Activated CD4-positive, alpha-beta memory T cell treated with anti-CD3 and anti-CD28 coated beads for 36 hours (primary cell): ENCODE measurements around the gene LTF. TPM values are rescaled to one million over a fixed set of nuclear protein-coding genes. Genes with fewer than 3 reads are reported as not detected.
"Not testable (repeated sequence)": the region's sequence is repeated elsewhere in the genome, so short reads cannot be mapped to it uniquely, and the experiment has no call there.

Experiments
- CTCF ChIA-PET: fragments of 350-600 bp; sonication (Branson Sonifier 250); formaldehyde crosslinking; loops from one replicate; lab custom pipeline; 2021; ENCODE audit warnings: antibody characterized with exemption, inconsistent platforms; lab: Charles Lee
- POLR2A ChIA-PET: fragments of 350-600 bp; sonication (Branson Sonifier 250); formaldehyde crosslinking; loops from one replicate; lab custom pipeline; 2021; ENCODE audit warnings: antibody characterized with exemption; lab: Charles Lee
- DNase-seq: peaks from one replicate; pipeline ENCODE4 v3.0.0-alpha.2; 2020
- H3K27ac Mint-ChIP-seq: one replicate; pipeline ENCODE4 v1.8.0; 2021; ENCODE audit warnings: mixed read lengths
- H3K27me3 Mint-ChIP-seq: one replicate; pipeline ENCODE4 v1.8.0; 2021; ENCODE audit warnings: mixed read lengths
- H3K36me3 Mint-ChIP-seq: one replicate; pipeline ENCODE4 v1.8.0; 2021; ENCODE audit warnings: mixed read lengths
- H3K4me1 Mint-ChIP-seq: one replicate; pipeline ENCODE4 v1.8.0; 2021; ENCODE audit warnings: low read depth, mixed read lengths
- H3K4me3 Mint-ChIP-seq: one replicate; pipeline ENCODE4 v1.8.0; 2021; ENCODE audit warnings: mild to moderate bottlenecking, mixed read lengths
- H3K9me3 Mint-ChIP-seq: one replicate; pipeline ENCODE4 v1.8.0; 2021; ENCODE audit warnings: mixed read lengths
- intact Hi-C: fragments of 100-400 bp; cut with micrococcal nuclease; formaldehyde crosslinking; loops from one replicate; pipeline ENCODE4 v1.15.1; 2023
- total RNA-seq, 2 experiments: library from RNA; stranded (reverse); gene quantifications; one replicate each; pipeline ENCODE4 v1.2.3, GENCODE V29; 2021

Gene LTF
- total RNA-seq, 2 experiments from 2014 or later = not detected

DNA sequence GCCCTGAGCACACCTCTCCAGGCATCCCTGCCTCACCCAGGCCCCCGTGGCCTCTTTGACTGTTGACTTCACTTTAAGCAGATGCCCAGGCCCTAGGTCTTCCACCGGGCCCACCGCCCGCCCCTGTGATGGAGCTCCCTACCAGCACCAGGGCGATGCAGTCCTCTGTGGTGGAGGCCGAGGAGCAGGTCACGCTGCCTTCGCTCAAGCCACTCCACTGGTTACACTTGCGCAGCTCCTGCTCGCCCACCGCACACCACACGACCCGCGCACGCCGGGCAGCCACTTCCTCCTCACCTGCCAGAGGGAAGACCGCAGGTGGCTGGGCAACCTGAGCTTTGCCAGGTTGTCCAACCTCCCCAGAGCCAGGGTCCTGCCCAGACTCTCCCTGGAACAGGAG lies 16.0 kb downstream of the LTF start:
- H3K4me1 Mint-ChIP-seq = no peaks in the 10 kb centered on the region
- no peaks in the 10 kb centered on the region for H3K36me3 Mint-ChIP-seq
- intact Hi-C loops = no loop called here
- CTCF ChIA-PET = interaction anchor here (1.4 to 2.5 kb wide), 2 partner anchors 13 to 14 kb away, joined by 4 to 9 read pairs; no protein-coding TSS in a partner anchor
- no peak overlapping the region for H3K4me3 Mint-ChIP-seq
- peaks cover 3% of the 10 kb centered on the region for H3K27me3 Mint-ChIP-seq
- no peak for DNase-seq
- no peak overlapping the region for H3K27ac Mint-ChIP-seq
- POLR2A ChIA-PET = no interaction called here
- no peaks in the 10 kb centered on the region for H3K9me3 Mint-ChIP-seq

DNA sequence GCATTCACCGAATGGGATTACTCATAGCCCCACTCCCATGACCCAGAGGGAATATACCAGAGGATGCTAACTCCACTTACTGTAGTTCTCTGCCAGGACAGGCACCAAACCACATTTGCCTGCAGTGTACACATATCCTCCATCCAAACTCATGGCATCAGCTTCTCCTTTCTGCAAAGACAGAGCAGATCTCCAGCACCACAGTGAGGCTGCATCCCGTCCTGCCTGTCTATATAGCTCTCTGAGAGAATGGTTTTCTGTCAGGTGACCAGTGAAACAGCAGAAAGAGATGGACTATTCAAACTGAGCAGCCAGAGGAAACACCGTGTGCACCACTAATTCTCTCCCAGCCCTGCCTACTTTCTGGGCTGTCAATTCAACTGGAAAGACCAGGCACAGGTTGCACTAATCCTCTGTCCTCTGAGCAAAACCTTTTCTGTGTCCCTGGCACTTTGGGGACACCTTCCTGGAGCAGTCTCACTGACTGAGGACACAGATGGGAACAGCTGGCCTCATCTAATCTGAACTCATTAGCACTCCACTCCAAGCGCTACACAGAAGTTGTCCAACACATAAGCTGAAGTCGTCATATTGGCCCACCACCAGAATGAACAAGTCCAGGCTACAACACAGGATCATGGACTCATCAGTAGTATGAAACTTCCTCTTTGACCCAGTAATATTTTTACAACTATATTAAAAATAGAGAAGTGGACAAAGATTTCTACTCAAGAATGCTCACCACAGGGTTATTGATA lies 17.3 kb downstream of the LTF start:
- H3K4me1 Mint-ChIP-seq = no peaks in the 10 kb centered on the region
- H3K9me3 Mint-ChIP-seq = no peaks in the 10 kb centered on the region
- CTCF ChIA-PET = interaction anchor here (1.3 kb wide), 1 partner anchor 41 kb away, joined by 3 read pairs; no protein-coding TSS in a partner anchor
- H3K27me3 Mint-ChIP-seq = peaks cover 3% of the 10 kb centered on the region
- intact Hi-C loops = no loop called here
- no peak overlapping the region for H3K4me3 Mint-ChIP-seq
- no peaks in the 10 kb centered on the region for H3K36me3 Mint-ChIP-seq
- H3K27ac Mint-ChIP-seq = no peak overlapping the region
- DNase-seq = no peak
- POLR2A ChIA-PET = no interaction called here

DNA sequence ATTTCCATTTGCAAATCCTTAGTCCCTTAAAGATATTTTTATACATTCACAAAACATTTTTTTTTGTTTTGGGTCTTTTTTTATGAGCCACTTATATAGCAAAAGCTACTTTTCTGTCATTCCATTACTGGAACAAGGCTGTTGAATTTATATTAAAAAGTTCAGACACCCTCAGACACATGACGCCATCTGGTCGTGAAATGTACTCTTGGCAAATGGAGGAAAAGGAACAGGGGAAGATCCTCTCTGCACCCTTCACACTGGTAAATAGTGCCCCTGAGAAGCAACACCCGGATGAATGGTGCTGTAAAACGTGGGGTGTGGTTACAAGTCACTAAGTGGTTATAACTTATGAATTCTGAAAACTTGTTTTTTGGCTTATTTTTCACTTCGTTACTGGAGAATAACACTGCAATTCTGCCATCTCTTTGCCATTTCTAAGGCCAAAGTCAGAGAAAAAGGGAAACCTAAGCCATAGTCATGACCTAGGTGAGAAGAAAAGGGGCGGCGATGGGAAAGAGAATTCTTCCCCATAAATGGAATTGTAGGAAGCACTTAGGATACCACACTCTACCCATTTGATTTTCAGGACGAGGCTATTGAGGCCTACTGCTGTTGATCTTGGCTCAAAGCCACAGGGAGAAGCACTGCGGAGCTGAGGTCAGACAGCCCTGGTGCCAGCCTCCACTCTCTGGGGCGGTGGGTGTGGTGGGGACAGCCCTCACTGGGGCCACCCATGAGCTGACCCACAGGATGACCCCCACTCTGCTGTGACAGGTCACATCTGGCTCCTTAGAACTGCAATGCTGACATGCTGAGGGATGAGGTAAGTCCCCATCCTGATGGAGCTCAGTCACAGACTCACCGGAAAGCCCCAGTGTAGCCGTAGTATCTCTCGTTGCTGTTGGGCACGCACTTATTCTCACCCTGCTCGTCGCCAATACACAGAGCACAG lies 21.9 kb downstream of the LTF start:
- Mint-ChIP-seq H3K36me3 (no peaks in the 10 kb centered on the region), H3K4me3 (no peak overlapping the region), H3K27me3 (no peaks in the 10 kb centered on the region), H3K9me3 (no peaks in the 10 kb centered on the region), H3K4me1 (peaks cover 17% of the 10 kb centered on the region), H3K27ac (no peak overlapping the region)
- POLR2A ChIA-PET = no interaction called here
- DNase-seq = no peak
- CTCF ChIA-PET = interaction anchor here (0.6 to 1.8 kb wide), 3 partner anchors 20 to 75 kb away, joined by 4 to 9 read pairs (median 5); no protein-coding TSS in a partner anchor
- intact Hi-C loops = no loop called here

DNA sequence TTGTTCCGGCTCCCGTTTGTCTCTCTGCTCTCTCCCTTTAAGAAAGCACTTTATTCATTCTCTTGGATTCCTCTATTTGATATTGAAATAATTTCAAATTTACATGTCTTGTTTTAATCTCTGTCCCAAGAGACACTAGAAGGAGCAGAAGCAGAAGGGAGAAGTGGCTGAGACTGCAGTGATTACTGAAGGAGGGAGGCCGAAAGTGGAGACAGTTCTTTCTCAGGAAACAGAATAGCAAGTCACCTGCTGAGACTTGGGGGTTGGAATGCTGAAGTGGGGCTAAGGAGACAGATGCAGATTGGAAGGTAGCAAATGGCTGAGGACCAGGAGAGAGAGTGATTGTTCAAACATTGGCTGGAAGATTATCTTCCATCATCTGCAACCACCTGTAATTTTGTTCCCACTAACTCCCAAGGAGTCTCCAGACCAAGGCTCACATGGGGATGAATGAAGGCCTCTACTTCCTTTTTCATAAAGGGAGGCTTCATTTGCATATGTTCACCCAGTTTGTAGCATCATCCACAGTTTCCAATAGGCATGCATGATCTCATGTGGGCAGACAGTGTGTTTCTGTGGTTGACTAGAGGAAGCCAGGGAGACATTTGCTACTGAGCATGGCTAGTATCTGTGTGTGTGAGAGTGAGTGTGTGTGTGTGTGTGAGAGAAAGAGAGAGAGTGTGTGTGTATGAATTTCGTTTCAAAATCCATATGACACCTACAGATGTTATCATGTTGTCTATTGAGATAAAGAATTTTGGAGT lies 24.0 kb downstream of the LTF start:
- Mint-ChIP-seq H3K36me3 (no peaks in the 10 kb centered on the region), H3K9me3 (no peaks in the 10 kb centered on the region), H3K4me1 (peaks cover 17% of the 10 kb centered on the region), H3K4me3 (no peak overlapping the region), H3K27me3 (no peaks in the 10 kb centered on the region), H3K27ac (no peak overlapping the region)
- DNase-seq = peak; percentile 47
- intact Hi-C loops = loop anchor here (1.0 kb wide), 1 partner anchor 99 kb away; no protein-coding TSS in a partner anchor
- ChIA-PET POLR2A (no interaction called here), CTCF (no interaction called here)

DNA sequence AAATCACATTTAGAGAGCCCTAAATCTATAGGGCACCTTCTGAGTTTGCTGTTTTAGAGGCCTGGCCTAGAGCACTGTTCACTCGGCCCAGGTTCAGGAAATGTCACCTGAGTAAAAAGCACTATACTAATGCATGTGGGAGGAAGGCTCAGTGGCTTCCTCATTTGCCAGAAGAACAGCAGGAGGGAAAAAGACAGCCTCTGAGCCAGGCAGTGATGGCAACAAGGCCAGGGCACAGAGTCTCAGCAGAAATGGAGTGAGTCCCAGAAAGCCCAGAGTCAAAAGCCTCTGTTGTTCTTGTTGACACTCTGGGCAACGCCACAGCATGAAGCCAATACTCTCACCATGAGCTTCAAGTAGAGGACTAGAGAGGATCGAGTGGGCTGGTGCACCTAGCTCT lies 25.9 kb downstream of the LTF start:
- ChIA-PET POLR2A (no interaction called here), CTCF (interaction anchor here (1.2 kb wide), 1 partner anchor 11 kb away, joined by 5 read pairs; no protein-coding TSS in a partner anchor)
- Mint-ChIP-seq H3K4me1 (peaks cover 17% of the 10 kb centered on the region), H3K27ac (no peak overlapping the region), H3K4me3 (no peak overlapping the region), H3K9me3 (no peaks in the 10 kb centered on the region), H3K36me3 (no peaks in the 10 kb centered on the region), H3K27me3 (no peaks in the 10 kb centered on the region)
- intact Hi-C loops = no loop called here
- DNase-seq = no peak

DNA sequence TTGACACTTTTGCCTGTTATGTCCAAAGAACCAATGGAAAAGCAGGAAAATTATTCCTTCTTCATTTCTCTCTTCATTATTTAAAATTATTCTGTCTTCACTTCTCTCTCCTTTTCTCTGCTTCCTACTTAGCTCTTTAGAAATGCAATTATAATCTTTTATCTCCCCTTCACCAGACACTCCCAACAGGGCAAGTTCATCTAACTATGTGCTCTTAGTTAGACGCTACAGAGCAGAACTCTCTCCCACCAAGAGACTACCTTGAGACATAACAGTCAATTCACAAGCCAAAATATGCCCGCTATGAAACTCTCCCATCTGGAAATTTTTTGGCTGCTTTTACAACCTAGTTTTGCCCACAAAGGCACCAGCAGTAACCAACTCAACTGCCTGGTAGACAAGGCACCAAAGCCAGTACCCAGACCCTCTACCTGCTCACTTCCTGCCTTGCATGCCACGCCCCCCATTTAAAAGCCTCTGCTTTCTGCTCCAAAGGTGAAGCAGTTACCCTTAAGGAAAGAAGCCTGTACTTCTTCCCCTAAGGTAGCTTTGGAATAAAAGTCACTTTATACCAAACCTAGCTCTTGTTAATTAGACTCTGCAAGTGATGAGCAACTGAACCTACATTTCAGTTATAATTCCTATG lies 29.5 kb downstream of the LTF start:
- intact Hi-C loops = no loop called here
- ChIA-PET CTCF (interaction anchor here (1.5 kb wide), 1 partner anchor 14 kb away, joined by 4 read pairs; no protein-coding TSS in a partner anchor), POLR2A (no interaction called here)
- Mint-ChIP-seq H3K9me3 (peaks cover 15% of the 10 kb centered on the region), H3K27me3 (no peaks in the 10 kb centered on the region), H3K4me3 (no peak overlapping the region), H3K4me1 (no peaks in the 10 kb centered on the region), H3K36me3 (peaks cover 7% of the 10 kb centered on the region), H3K27ac (no peak overlapping the region)
- no peak for DNase-seq

DNA sequence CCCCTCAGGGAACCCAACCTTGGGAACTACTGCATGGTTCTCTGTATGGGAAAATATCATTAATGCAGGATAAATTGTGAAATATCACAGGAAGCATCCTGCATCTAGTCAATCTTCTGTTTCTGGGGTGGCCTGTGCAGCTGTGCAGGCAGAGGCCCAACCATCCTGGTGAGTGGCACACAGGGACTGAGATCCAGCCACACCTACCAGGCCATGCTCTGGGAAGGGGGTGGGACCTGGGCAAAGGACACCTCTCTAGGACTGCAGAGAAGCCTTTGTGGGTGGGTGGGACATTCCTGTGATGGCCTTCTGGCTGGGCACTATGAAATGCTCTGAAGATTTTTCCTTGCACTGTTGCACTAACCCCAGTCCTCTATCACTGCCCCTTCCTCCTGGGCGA lies 30.9 kb downstream of the LTF start:
- Mint-ChIP-seq H3K9me3 (peaks cover 15% of the 10 kb centered on the region), H3K4me3 (no peak overlapping the region), H3K27me3 (no peaks in the 10 kb centered on the region), H3K36me3 (peaks cover 7% of the 10 kb centered on the region), H3K27ac (no peak overlapping the region), H3K4me1 (no peaks in the 10 kb centered on the region)
- intact Hi-C loops = no loop called here
- POLR2A ChIA-PET = no interaction called here
- DNase-seq = no peak
- CTCF ChIA-PET = no interaction called here

DNA sequence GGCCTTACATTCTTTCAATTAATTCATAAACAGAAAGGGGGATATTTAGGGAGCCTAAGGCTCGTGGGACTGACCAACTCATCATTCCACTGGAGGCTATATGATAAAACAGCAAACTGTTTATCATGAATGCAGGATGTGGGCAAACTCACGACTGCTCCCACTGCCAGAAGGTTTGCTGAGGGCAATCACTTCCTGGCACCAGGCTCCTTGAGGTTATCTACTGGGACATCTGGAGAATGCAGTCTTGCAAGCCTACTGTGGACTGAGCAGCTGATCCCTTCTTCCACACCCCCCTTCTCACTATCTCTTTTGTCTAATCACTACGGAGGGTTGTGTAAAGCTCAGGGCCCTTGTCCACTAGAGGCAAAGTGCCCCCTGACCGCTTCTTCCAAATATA lies 31.6 kb downstream of the LTF start:
- peaks cover 15% of the 10 kb centered on the region for H3K9me3 Mint-ChIP-seq

DNA sequence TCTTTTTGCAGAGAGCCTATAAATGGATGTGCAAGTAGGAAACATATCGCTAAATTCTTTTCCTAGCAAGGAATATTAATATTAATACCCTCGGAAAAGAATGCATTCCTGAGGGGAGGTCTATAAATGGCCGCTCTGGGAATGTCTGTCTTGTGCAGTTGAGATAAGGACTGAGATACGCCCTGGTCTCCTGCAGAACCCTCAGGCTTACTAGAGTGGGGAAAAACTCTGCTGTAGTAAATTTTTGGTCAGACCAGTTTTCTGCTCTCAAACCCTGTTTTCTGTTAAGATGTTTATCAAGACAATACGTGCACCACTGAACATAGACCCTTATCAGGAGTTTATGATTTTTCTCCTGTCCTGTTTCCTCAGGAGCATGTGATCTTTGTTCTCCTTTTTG lies 32.8 kb downstream of the LTF start:
- POLR2A ChIA-PET, H3K4me3 Mint-ChIP-seq, H3K4me1 Mint-ChIP-seq, H3K27me3 Mint-ChIP-seq, CTCF ChIA-PET, intact Hi-C loops, H3K36me3 Mint-ChIP-seq, H3K27ac Mint-ChIP-seq, DNase-seq: not testable (repeated sequence)
- peaks cover 15% of the 10 kb centered on the region for H3K9me3 Mint-ChIP-seq

More for the DNA sequence above, 31.6 kb downstream of the LTF start:
- POLR2A ChIA-PET, CTCF ChIA-PET, H3K27me3 Mint-ChIP-seq, H3K4me3 Mint-ChIP-seq, H3K36me3 Mint-ChIP-seq, H3K27ac Mint-ChIP-seq, DNase-seq, H3K4me1 Mint-ChIP-seq, intact Hi-C loops: not testable (repeated sequence)

DNA sequence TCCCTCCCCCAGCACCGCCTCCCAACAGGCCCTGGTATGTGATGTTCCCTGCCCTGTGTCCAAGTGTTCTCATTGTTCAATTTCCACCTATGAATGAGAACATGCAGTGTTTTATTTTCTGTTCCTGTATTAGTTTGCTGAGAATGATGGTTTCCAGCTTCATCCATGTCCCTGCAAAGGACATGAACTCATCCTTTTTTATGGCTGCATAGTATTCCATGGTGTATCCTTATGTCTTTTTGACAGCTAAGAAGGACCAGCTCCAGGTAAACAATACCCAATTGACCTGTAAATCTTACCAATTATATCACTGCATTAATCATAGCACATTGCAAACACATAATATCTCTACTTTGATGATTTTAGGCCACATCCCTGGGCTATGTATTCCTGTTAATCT lies 33.8 kb downstream of the LTF start:
- H3K27ac Mint-ChIP-seq, DNase-seq, POLR2A ChIA-PET, H3K36me3 Mint-ChIP-seq, intact Hi-C loops, H3K4me3 Mint-ChIP-seq, H3K4me1 Mint-ChIP-seq, H3K27me3 Mint-ChIP-seq: not testable (repeated sequence)
- CTCF ChIA-PET = interaction anchor here (0.8 kb wide), 1 partner anchor 57 kb away, joined by 3 read pairs; no protein-coding TSS in a partner anchor
- peaks cover 15% of the 10 kb centered on the region for H3K9me3 Mint-ChIP-seq

DNA sequence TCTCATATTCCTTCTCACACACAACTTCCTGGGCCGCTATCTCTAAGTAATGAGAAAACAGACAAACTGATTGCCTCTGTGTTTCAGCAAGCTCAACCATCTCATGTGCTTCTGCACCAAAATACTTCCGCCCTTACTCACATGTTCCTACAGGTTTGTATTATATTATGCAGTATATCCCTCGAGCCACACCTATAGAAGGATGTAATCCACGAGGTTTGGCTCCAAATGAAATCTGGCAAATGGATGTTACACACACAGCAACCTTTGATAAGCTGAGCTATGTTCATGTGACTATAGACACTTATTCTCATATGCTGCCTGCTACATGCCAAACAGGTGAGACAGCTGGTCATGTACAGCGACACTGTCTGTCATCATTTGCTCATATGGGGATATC lies 35.0 kb downstream of the LTF start:
- peaks cover 3% of the 10 kb centered on the region for H3K4me1 Mint-ChIP-seq
- ChIA-PET POLR2A (no interaction called here), CTCF (interaction anchor here (1.1 kb wide), 1 partner anchor 60 kb away, joined by 3 read pairs; no protein-coding TSS in a partner anchor)
- peaks cover 15% of the 10 kb centered on the region for H3K9me3 Mint-ChIP-seq
- intact Hi-C loops = no loop called here
- no peak overlapping the region for H3K4me3 Mint-ChIP-seq
- no peaks in the 10 kb centered on the region for H3K27me3 Mint-ChIP-seq
- no peak for DNase-seq
- peaks cover 7% of the 10 kb centered on the region for H3K36me3 Mint-ChIP-seq
- no peak overlapping the region for H3K27ac Mint-ChIP-seq
